Astrocyte of the spinal cord (primary cell): Measurements from ENCODE around the gene DISC1.
A peak's percentile ranks its signal among the peaks of the same experiment; 100 is the strongest.

Experiments
- DNase-seq: peaks from one replicate; pipeline ENCODE4 v3.0.0; 2011; ENCODE audit warnings: low read depth, low spot score
- H3K4me3 ChIP-seq: 2 replicates; pipeline ENCODE4 v1.5.1; 2011; ENCODE audit warnings: low read depth, mild to moderate bottlenecking, low read length, moderate library complexity
- in situ Hi-C: cut with HindIII; loops from 2 replicates; pipeline ENCODE4 v1.10.0; 2017; ENCODE audit warnings: low sequenced_read_pairs
- TF ChIP-seq, protein P1 (sequence below): IDR thresholded peaks from 2 replicates; pipeline ENCODE4 v1.5.1; 2012; ENCODE audit warnings: low read depth, mild to moderate bottlenecking, low read length, inconsistent platforms

Gene DISC1

GRCh38 chr1:231625975-231626534 is 535 bp upstream of the DISC1 start:
- no peak for DNase-seq
- peak overlapping the region; percentile 73 for H3K4me3 ChIP-seq
- in situ Hi-C loops, result no loop called here
- TF ChIP-seq, protein P1, sequence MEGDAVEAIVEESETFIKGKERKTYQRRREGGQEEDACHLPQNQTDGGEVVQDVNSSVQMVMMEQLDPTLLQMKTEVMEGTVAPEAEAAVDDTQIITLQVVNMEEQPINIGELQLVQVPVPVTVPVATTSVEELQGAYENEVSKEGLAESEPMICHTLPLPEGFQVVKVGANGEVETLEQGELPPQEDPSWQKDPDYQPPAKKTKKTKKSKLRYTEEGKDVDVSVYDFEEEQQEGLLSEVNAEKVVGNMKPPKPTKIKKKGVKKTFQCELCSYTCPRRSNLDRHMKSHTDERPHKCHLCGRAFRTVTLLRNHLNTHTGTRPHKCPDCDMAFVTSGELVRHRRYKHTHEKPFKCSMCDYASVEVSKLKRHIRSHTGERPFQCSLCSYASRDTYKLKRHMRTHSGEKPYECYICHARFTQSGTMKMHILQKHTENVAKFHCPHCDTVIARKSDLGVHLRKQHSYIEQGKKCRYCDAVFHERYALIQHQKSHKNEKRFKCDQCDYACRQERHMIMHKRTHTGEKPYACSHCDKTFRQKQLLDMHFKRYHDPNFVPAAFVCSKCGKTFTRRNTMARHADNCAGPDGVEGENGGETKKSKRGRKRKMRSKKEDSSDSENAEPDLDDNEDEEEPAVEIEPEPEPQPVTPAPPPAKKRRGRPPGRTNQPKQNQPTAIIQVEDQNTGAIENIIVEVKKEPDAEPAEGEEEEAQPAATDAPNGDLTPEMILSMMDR, result no peak

DNA sequence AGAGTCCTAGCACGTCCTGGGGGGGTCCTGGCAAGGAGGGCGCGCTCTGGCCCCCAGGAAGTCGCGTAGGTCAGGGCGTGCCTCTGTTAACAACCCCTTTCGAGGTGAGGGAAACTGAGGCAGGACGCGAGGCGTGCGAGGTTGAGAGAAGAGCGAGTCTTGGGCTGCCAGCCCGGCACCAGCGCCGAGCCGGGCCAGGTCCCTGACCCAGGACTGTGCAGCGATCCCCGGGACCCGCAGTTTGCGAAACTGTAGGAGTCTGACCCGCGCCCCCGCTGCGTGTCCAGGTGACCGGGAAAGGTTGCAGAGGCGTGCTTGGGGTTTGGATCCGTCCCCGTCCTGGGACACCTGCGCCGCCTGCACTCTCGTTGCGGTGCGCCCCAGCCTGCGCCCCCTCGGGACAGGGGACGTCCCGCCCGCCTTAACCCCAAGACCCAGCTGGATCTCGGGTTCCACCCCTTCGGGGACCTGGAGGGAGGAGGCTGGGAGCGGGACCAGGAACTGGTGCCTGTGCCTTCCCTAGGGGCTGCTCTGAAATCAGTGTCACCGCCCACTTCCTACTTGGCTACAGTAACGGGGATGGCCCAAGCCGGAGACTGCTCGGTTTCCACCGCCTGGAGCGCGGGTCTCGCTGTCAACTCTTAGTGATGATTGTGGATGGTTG is 493 bp downstream of the DISC1 start:
- peak overlapping the region; percentile 73 for H3K4me3 ChIP-seq
- TF ChIP-seq, protein P1, result no peak
- DNase-seq, result peak; percentile 39
- in situ Hi-C loops, result no loop called here

DNA sequence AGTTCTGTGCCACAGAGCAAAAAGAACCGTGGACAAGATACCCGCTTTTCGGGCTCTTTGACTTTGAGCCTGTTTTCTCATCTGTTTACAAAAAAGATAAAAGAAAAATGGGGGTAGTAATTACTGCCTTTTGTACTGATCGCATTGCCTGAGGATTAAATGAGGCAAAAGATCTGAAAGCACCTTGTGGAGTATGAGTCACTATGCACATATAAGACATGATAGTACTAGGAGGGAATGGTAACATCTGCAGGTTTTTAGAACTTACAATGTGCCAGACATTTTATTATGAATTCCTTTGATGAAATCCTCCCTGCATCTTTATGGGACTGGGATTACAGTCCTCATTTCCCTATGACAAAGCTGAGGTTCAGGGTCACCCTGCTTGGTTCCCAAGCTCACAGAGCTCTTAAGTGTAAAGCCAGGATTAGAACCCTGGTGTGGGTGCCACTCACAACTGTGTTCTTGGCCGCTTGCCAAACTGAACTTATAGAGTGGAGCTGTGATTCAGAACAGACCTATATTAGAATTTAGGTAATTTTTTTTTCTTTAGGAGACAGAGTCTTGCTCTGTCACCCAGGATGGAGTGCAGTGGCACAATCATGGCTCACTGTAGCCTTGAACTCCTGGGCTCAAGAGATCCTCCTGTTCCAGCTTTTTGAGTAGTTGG is 1.8 kb downstream of the DISC1 start:
- no peak overlapping the region for H3K4me3 ChIP-seq
- in situ Hi-C loops, result no loop called here
- TF ChIP-seq, protein P1, result no peak
- no peak for DNase-seq

GRCh38 chr1:231629132-231629531 is 2.5 kb downstream of the DISC1 start:
- H3K4me3 ChIP-seq, result no peak overlapping the region

DNA sequence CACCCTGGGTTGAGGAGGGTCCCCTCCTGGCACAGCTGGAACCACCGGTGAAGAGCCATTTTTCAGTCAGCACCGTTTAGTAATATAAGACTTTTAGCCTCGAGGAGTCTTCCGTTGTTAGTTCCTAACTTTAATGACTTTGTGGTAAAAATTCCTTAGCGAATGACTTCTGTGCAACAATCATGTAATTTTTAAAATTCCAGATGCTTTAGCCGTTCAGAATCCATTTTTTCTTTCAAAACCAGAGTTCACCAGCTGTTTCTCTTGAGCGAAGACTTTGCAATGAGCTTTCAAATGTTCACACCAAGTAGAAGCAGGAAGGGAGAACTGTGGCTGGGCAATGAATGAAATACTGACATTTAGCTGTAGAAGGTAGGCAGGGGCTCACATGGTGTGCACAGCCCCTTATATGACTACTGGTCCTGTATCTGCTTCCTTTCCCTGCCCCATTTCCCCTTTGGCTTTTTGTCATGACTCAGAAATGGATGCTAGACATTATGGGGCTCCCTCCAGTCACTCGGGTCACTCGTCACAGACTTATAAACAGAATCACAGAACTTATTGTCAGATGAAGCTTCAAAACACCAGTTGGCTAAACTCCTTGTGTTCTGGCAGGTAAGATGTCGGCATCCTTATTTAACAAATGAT is 4.1 kb downstream of the DISC1 start:
- TF ChIP-seq, protein P1, result no peak
- no peak overlapping the region for H3K4me3 ChIP-seq
- in situ Hi-C loops, result no loop called here
- peak; percentile 47 for DNase-seq

More at GRCh38 chr1:231629132-231629531, 2.5 kb downstream of the DISC1 start:
- TF ChIP-seq, protein P1, result no peak
- in situ Hi-C loops, result no loop called here
- no peak for DNase-seq

DNA sequence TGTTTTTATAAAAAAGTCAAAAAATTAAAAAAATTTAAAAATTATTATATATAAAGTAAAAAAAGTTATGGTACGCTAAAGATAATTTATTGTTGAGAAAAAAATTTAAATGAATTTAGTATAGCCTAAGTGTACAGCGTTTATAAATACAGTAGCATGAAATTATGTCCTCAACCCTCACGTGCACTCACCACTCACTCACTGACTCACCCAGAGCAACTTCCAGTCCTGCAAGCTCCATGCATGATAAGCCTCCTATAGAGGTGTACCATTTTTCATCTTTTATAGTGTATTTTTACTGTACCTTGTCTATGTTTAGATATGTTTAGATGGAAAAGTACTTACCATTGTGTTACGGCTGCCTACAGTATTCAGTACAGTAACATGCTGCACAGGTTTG is 5.1 kb downstream of the DISC1 start:
- in situ Hi-C loops, result no loop called here
- H3K4me3 ChIP-seq, result no peak overlapping the region
- DNase-seq, result no peak
- TF ChIP-seq, protein P1, result no peak
